Psoas muscle (tissue), 8 donors: ENCODE measurements around the gene DAAM2. TPM values are rescaled to one million over a fixed set of nuclear protein-coding genes. Genes with fewer than 3 reads are reported as not detected.
A peak's percentile ranks its signal among the peaks of the same experiment; 100 is the strongest.

Experiments used
- ATAC-seq, 4 donors: fragments of 200-7000 bp; cut with Tn5 transposase; one replicate each; pipeline ENCODE4 v1.9.1; 2020; ENCODE audit warnings: moderate library complexity in 3 of 4, mild to moderate bottlenecking in 2 of 4
- DNase-seq, 2 donors: peaks; one replicate each; pipeline ENCODE4 v3.0.0-alpha.2; 2020
- H3K27ac ChIP-seq: fragments of 200-600 bp; one replicate; pipeline ENCODE4 v1.8.0; 2022
- H3K27me3 ChIP-seq, 3 donors: fragments of 200-600 bp in 1 of 3; one replicate each; pipeline versions ENCODE4 v1.6.1 to v1.8.0; 2013 to 2022; ENCODE audit warnings: low read length in 2 of 3, mild to moderate bottlenecking in 2 of 3, moderate library complexity in 1 of 3; ENCODE audit not compliant: insufficient read depth in 3 of 3
- H3K36me3 ChIP-seq, 2 donors: fragments of 200-600 bp in 1 of 2; one replicate each; pipeline versions ENCODE4 v1.6.1 to v1.8.0; 2013 to 2022; ENCODE audit warnings: low read depth in 1 of 2, mild to moderate bottlenecking in 1 of 2, moderate library complexity in 1 of 2; ENCODE audit not compliant: insufficient read depth in 1 of 2
- H3K4me1 ChIP-seq: fragments of 200-600 bp; one replicate; pipeline ENCODE4 v1.8.0; 2022
- H3K4me3 ChIP-seq: fragments of 200-600 bp; one replicate; pipeline ENCODE4 v1.8.0; 2022; ENCODE audit warnings: mild to moderate bottlenecking
- H3K9me3 ChIP-seq: fragments of 200-600 bp; one replicate; pipeline ENCODE4 v1.8.0; 2022
- CTCF ChIP-seq: fragments of 200-600 bp; IDR thresholded peaks from one replicate; pipeline ENCODE4 v1.8.0; 2022; ENCODE audit warnings: antibody characterized with exemption
- WGBS, 3 donors: extraction: QIAGEN DNeasy Blood & Tissue Kit; methylation state at CpG; one replicate each; pipeline versions ENCODE4 v1.1.6 to v1.1.7; 2013; 5-methylcytosine and 5-hydroxymethylcytosine counted together
- intact Hi-C, 2 donors: fragments of 100-400 bp; cut with DNase I; formaldehyde crosslinking; loops; one replicate each; pipeline versions ENCODE4 v1.11.0 to v1.14.2; 2022
- polyA plus RNA-seq, 3 donors: library from polyadenylated mRNA; stranded (reverse); fragments of 200-250 nt; gene quantifications; one replicate each; pipeline ENCODE4 v1.2.3, GENCODE V29; 2013
- total RNA-seq, 4 donors: library from RNA; stranded (reverse); fragmentation: NEBNext Ultra II Directional in 2 of 4; extraction: Animal tissue kit (Norgen Biotek cat#: 25700) in 2 of 4; gene quantifications; one replicate each; pipeline versions ENCODE4 v1.2.1 to v1.2.4, GENCODE V29; 2021 to 2023
- donor health status: healthy with polysubstance abuse.
- donor health status: DM: no; HTN: no; CAD: no; lungs with moderate emphysema.
- donor health status: Bipolar disorder and iron deficiency.
- donor health status: healthy.
- donor health status: DM: yes; HTN: yes; CAD: no.
- donor health status: DM: no; HTN: no; CAD: no.
- donor health status: DM: no; HTN: no; CAD: no.
- donor health status: DM: yes; HTN: yes; CAD: no.

The DAAM2 gene
- total and polyA plus RNA-seq, 7 donors: 7.0 to 67.1 (median 26.5) TPM

- ATAC-seq (no peak), DNase-seq (no peak)
- no peak overlapping the region for H3K27ac ChIP-seq
- H3K27me3 ChIP-seq: no peaks in the 10 kb centered on the region
- no peaks in the 10 kb centered on the region for H3K9me3 ChIP-seq
- no peak for TF ChIP-seq CTCF
- H3K4me3 ChIP-seq: no peak overlapping the region
- intact Hi-C loops: no loop called here
- no peaks in the 10 kb centered on the region for H3K36me3 ChIP-seq
- H3K4me1 ChIP-seq: peaks cover 16% of the 10 kb centered on the region
- 93 to 95% (median 93%) methylated on average over 4 of the region's 4 CpGs for WGBS, 3 donors
These were observed 49.7 kb downstream of the DAAM2 start for GRCh38 chr6:39841923-39842322.

- Histone ChIP-seq H3K4me1 (peaks cover 9% of the 10 kb centered on the region), H3K36me3 (no peaks in the 10 kb centered on the region), H3K9me3 (no peaks in the 10 kb centered on the region), H3K27ac (peak overlapping the region; percentile 20), H3K27me3 (no peaks in the 10 kb centered on the region), H3K4me3 (no peak overlapping the region)
- 47 to 60% (median 51%) methylated on average over 12 of the region's 12 CpGs for WGBS, 3 donors
- DNase-seq (no peak), ATAC-seq (peak; percentile 57 to 79 (median 68))
- no peak for TF ChIP-seq CTCF
- intact Hi-C loops: no loop called here
These were observed 51.3 kb downstream of the DAAM2 start for GRCh38 chr6:39843305-39844020.

- DNase-seq (no peak), ATAC-seq (no peak)
- Histone ChIP-seq H3K27ac (no peak overlapping the region), H3K4me3 (no peak overlapping the region), H3K4me1 (peaks cover 18% of the 10 kb centered on the region), H3K36me3 (no peaks in the 10 kb centered on the region), H3K27me3 (no peaks in the 10 kb centered on the region), H3K9me3 (no peaks in the 10 kb centered on the region)
- TF ChIP-seq CTCF: no peak
- intact Hi-C loops: no loop called here
- WGBS, 3 donors: 91 to 100% (median 97%) methylated on average over 1 of the region's 1 CpG
These were observed 52.7 kb downstream of the DAAM2 start for GRCh38 chr6:39844866-39845265.

- intact Hi-C loops: no loop called here
- Histone ChIP-seq H3K4me1 (peaks cover 24% of the 10 kb centered on the region), H3K27ac (no peak overlapping the region), H3K4me3 (no peak overlapping the region), H3K36me3 (no peaks in the 10 kb centered on the region), H3K9me3 (no peaks in the 10 kb centered on the region), H3K27me3 (no peaks in the 10 kb centered on the region)
- WGBS, 3 donors: 62 to 71% (median 62%) methylated on average over 10 of the region's 10 CpGs
- no peak for TF ChIP-seq CTCF
- no peak for DNase-seq
- ATAC-seq: no peak
These were observed 55.0 kb downstream of the DAAM2 start for GRCh38 chr6:39847221-39847620.

- Histone ChIP-seq H3K4me3 (no peak overlapping the region), H3K9me3 (no peaks in the 10 kb centered on the region), H3K36me3 (no peaks in the 10 kb centered on the region), H3K27ac (no peak overlapping the region), H3K4me1 (peaks cover 22% of the 10 kb centered on the region), H3K27me3 (no peaks in the 10 kb centered on the region)
- WGBS, 3 donors: 70 to 74% (median 74%) methylated on average over 4 of the region's 4 CpGs
- DNase-seq: no peak
- intact Hi-C loops: no loop called here
- no peak for ATAC-seq
- TF ChIP-seq CTCF: no peak
These were observed 56.0 kb downstream of the DAAM2 start for GRCh38 chr6:39848171-39848570.
